Psoas muscle (tissue), 8 donors: ENCODE measurements around the gene OPN1LW. TPM values are rescaled to one million over a fixed set of nuclear protein-coding genes. Genes with fewer than 3 reads are reported as not detected.
"Not testable (repeated sequence)": the region's sequence is repeated elsewhere in the genome, so short reads cannot be mapped to it uniquely, and the experiment has no call there.

Source experiments
- ATAC-seq, 4 donors: fragments of 200-7000 bp; cut with Tn5 transposase; one replicate each; pipeline ENCODE4 v1.9.1; 2020; ENCODE audit warnings: moderate library complexity in 3 of 4, mild to moderate bottlenecking in 2 of 4
- DNase-seq, 2 donors: peaks; one replicate each; pipeline ENCODE4 v3.0.0-alpha.2; 2020
- H3K27ac ChIP-seq: fragments of 200-600 bp; one replicate; pipeline ENCODE4 v1.8.0; 2022
- H3K27me3 ChIP-seq, 3 donors: fragments of 200-600 bp in 1 of 3; one replicate each; pipeline versions ENCODE4 v1.6.1 to v1.8.0; 2013 to 2022; ENCODE audit warnings: low read length in 2 of 3, mild to moderate bottlenecking in 2 of 3, moderate library complexity in 1 of 3; ENCODE audit not compliant: insufficient read depth in 3 of 3
- H3K36me3 ChIP-seq, 2 donors: fragments of 200-600 bp in 1 of 2; one replicate each; pipeline versions ENCODE4 v1.6.1 to v1.8.0; 2013 to 2022; ENCODE audit warnings: low read depth in 1 of 2, mild to moderate bottlenecking in 1 of 2, moderate library complexity in 1 of 2; ENCODE audit not compliant: insufficient read depth in 1 of 2
- H3K4me1 ChIP-seq: fragments of 200-600 bp; one replicate; pipeline ENCODE4 v1.8.0; 2022
- H3K4me3 ChIP-seq: fragments of 200-600 bp; one replicate; pipeline ENCODE4 v1.8.0; 2022; ENCODE audit warnings: mild to moderate bottlenecking
- H3K9me3 ChIP-seq: fragments of 200-600 bp; one replicate; pipeline ENCODE4 v1.8.0; 2022
- WGBS, 3 donors: extraction: QIAGEN DNeasy Blood & Tissue Kit; methylation state at CpG; one replicate each; pipeline versions ENCODE4 v1.1.6 to v1.1.7; 2013; 5-methylcytosine and 5-hydroxymethylcytosine counted together
- intact Hi-C, 2 donors: fragments of 100-400 bp; cut with DNase I; formaldehyde crosslinking; loops; one replicate each; pipeline versions ENCODE4 v1.11.0 to v1.14.2; 2022
- polyA plus RNA-seq, 3 donors: library from polyadenylated mRNA; stranded (reverse); fragments of 200-250 nt; gene quantifications; one replicate each; pipeline ENCODE4 v1.2.3, GENCODE V29; 2013
- total RNA-seq, 4 donors: library from RNA; stranded (reverse); fragmentation: NEBNext Ultra II Directional in 2 of 4; extraction: Animal tissue kit (Norgen Biotek cat#: 25700) in 2 of 4; gene quantifications; one replicate each; pipeline versions ENCODE4 v1.2.1 to v1.2.4, GENCODE V29; 2021 to 2023
- donor health status: healthy with polysubstance abuse.
- donor health status: DM: no; HTN: no; CAD: no; lungs with moderate emphysema.
- donor health status: Bipolar disorder and iron deficiency.
- donor health status: healthy.
- donor health status: DM: yes; HTN: yes; CAD: no.
- donor health status: DM: no; HTN: no; CAD: no.
- donor health status: DM: no; HTN: no; CAD: no.
- donor health status: DM: yes; HTN: yes; CAD: no.

The OPN1LW gene
- total and polyA plus RNA-seq, 7 donors, result 0.13 TPM; not detected in 6

DNA sequence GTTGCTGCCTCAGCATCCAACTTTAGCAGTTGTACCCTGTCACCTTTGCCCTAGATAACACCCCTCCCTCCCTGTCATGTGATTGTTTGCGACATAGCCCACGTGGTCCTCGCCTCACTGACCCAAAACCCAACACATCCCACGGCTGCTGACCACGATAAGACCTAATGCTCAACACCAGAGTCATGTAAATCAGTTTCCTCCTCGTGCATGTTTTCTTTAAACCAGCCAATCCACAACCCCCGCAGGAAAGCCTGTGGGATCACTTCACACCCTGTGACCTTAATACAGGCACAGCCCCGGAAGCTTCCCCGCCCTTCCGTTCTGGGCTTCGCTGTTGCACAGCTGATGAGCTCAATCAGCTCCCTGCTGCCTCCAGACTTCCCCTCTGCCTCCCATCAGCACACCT lies 28.5 kb downstream of the OPN1LW start:
- peak; percentile 39 to 77 (median 64) for ATAC-seq
- WGBS, 3 donors, result no CpG with 5 or more reads among the region's 11 CpGs
- DNase-seq, H3K36me3 ChIP-seq, intact Hi-C loops, H3K27me3 ChIP-seq, H3K4me3 ChIP-seq, H3K4me1 ChIP-seq, H3K27ac ChIP-seq, H3K9me3 ChIP-seq: not testable (repeated sequence)

- ATAC-seq, H3K27ac ChIP-seq, H3K9me3 ChIP-seq, DNase-seq, H3K36me3 ChIP-seq, H3K27me3 ChIP-seq, H3K4me3 ChIP-seq, H3K4me1 ChIP-seq, intact Hi-C loops: not testable (repeated sequence)
- no CpG with 5 or more reads among the region's 10 CpGs for WGBS, 3 donors
These were observed 30.3 kb downstream of the OPN1LW start for GRCh38 chrX:154174356-154174755.

DNA sequence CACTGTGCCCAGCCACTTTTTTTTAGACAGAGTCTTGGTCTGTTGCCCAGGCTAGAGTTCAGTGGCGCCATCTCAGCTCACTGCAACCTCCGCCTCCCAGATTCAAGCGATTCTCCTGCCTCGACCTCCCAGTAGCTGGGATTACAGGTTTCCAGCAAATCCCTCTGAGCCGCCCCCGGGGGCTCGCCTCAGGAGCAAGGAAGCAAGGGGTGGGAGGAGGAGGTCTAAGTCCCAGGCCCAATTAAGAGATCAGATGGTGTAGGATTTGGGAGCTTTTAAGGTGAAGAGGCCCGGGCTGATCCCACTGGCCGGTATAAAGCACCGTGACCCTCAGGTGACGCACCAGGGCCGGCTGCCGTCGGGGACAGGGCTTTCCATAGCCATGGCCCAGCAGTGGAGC lies 38.3 kb downstream of the OPN1LW start, which contains the start of gene OPN1MW:
OPN1MW (plus strand) TSS at position 301 of the 400 bp plus-strand sequence; CDS start at position 383, 82 bp downstream.
- H3K4me3 ChIP-seq, intact Hi-C loops, ATAC-seq, H3K36me3 ChIP-seq, H3K9me3 ChIP-seq, DNase-seq, H3K4me1 ChIP-seq, H3K27ac ChIP-seq, H3K27me3 ChIP-seq: not testable (repeated sequence)
- WGBS, 3 donors, result no CpG with 5 or more reads among the region's 14 CpGs

GRCh38 chrX:154183794-154184193 lies 39.8 kb downstream of the OPN1LW start:
- H3K27ac ChIP-seq, H3K27me3 ChIP-seq, H3K36me3 ChIP-seq, ATAC-seq, H3K4me1 ChIP-seq, H3K9me3 ChIP-seq, H3K4me3 ChIP-seq, DNase-seq, intact Hi-C loops: not testable (repeated sequence)
- WGBS, 3 donors, result no CpG with 5 or more reads among the region's 8 CpGs

GRCh38 chrX:154192846-154193245 lies 48.8 kb downstream of the OPN1LW start:
- WGBS, 3 donors, result no CpG with 5 or more reads among the region's 8 CpGs
- intact Hi-C loops, H3K4me3 ChIP-seq, H3K27ac ChIP-seq, H3K9me3 ChIP-seq, DNase-seq, H3K36me3 ChIP-seq, H3K27me3 ChIP-seq, ATAC-seq, H3K4me1 ChIP-seq: not testable (repeated sequence)

- H3K9me3 ChIP-seq, H3K4me3 ChIP-seq, DNase-seq, intact Hi-C loops, H3K4me1 ChIP-seq, H3K27ac ChIP-seq, H3K27me3 ChIP-seq, H3K36me3 ChIP-seq: not testable (repeated sequence)
- no CpG with 5 or more reads among the region's 2 CpGs for WGBS, 3 donors
- ATAC-seq, result peak in 1 of 4 donors; percentile 57
These were observed 50.3 kb downstream of the OPN1LW start for GRCh38 chrX:154194316-154194715.

DNA sequence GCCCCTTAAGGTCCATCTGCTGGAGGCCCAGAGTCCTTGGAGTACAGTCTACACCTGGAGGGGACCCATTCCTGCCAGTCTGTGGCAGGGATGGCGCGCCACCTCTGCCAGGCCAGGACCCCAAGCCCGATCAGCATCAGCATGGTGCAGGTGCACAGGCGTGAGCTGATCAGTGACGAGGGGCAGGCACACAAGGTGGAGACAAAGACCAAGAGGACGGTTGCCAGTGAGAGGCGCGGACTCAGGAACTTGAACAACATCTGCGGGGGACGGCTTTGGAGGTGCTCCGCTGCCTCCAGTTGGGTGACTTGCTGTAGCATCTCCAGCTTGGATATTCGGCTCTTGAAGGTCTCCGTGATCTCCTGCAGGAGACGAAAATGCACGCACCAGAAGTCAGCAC lies 52.4 kb downstream of the OPN1LW start:
- DNase-seq, H3K36me3 ChIP-seq, H3K4me1 ChIP-seq, H3K4me3 ChIP-seq, H3K27me3 ChIP-seq, H3K27ac ChIP-seq, H3K9me3 ChIP-seq, intact Hi-C loops, ATAC-seq: not testable (repeated sequence)
- WGBS, 3 donors, result no CpG with 5 or more reads among the region's 15 CpGs

Other genes starting within 250 kb of the OPN1LW start
- gene AVPR2, start 239.6 kb upstream of the OPN1LW start, total RNA-seq, result 1 to 10 TPM; 1.3 to 4.8 (median 2.0) TPM
- gene AVPR2, start 239.6 kb upstream of the OPN1LW start, polyA plus RNA-seq, result 1 to 10 TPM; 1.4 to 3.2 (median 2.5) TPM
- gene ARHGAP4, start 218.0 kb upstream of the OPN1LW start, total RNA-seq, result 1 to 10 TPM; 5.1 to 8.0 (median 6.4) TPM
- gene ARHGAP4, start 218.0 kb upstream of the OPN1LW start, polyA plus RNA-seq, result 1 to 10 TPM; 5.8 to 7.6 (median 6.8) TPM
- 100 to 1,000 TPM; 105 to 166 (median 115) TPM for gene NAA10, start 209.2 kb upstream of the OPN1LW start, total RNA-seq
- 100 to 1,000 TPM; 168 to 203 (median 193) TPM for gene NAA10, start 209.2 kb upstream of the OPN1LW start, polyA plus RNA-seq
- 1 to 10 TPM; 2.9 to 4.4 (median 3.6) TPM for gene RENBP, start 199.6 kb upstream of the OPN1LW start, total RNA-seq
- 1 to 10 TPM in 2 of 3 donors, under 1 TPM in 1; 0.97 to 1.9 (median 1.4) TPM for gene RENBP, start 199.6 kb upstream of the OPN1LW start, polyA plus RNA-seq
- gene HCFC1, start 172.4 kb upstream of the OPN1LW start, total RNA-seq, result 10 to 100 TPM; 29.8 to 50.1 (median 40.0) TPM
- 10 to 100 TPM; 15.1 to 46.5 (median 25.8) TPM for gene HCFC1, start 172.4 kb upstream of the OPN1LW start, polyA plus RNA-seq
- gene TMEM187, start 171.5 kb upstream of the OPN1LW start, total RNA-seq, result 1 to 10 TPM; 3.2 to 7.8 (median 6.8) TPM
- 1 to 10 TPM; 2.2 to 6.7 (median 5.2) TPM for gene TMEM187, start 171.5 kb upstream of the OPN1LW start, polyA plus RNA-seq
- gene IRAK1, start 124.3 kb upstream of the OPN1LW start, total RNA-seq, result 100 to 1,000 TPM in 2 of 4 donors, 10 to 100 TPM in 2; 56.1 to 158 (median 101) TPM
- gene IRAK1, start 124.3 kb upstream of the OPN1LW start, polyA plus RNA-seq, result 100 to 1,000 TPM; 127 to 368 (median 202) TPM
- 10 to 100 TPM; 27.6 to 46.9 (median 33.9) TPM for gene MECP2, start 46.5 kb upstream of the OPN1LW start, total RNA-seq
- gene MECP2, start 46.5 kb upstream of the OPN1LW start, polyA plus RNA-seq, result 10 to 100 TPM; 33.5 to 54.4 (median 35.5) TPM
- not detected for gene OPN1MW, start 38.4 kb downstream of the OPN1LW start, total RNA-seq
- not detected for gene OPN1MW, start 38.4 kb downstream of the OPN1LW start, polyA plus RNA-seq
- not detected for gene OPN1MW2, start 75.5 kb downstream of the OPN1LW start, total RNA-seq
- not detected for gene OPN1MW2, start 75.5 kb downstream of the OPN1LW start, polyA plus RNA-seq
- not detected for gene OPN1MW3, start 113.3 kb downstream of the OPN1LW start, total RNA-seq
- not detected for gene OPN1MW3, start 113.3 kb downstream of the OPN1LW start, polyA plus RNA-seq
- not detected for gene TEX28, start 150.9 kb downstream of the OPN1LW start, total RNA-seq
- gene TEX28, start 150.9 kb downstream of the OPN1LW start, polyA plus RNA-seq, result not detected
- under 1 TPM in 3 of 4 donors, not detected in 1; 0.19 to 0.44 (median 0.26) TPM for gene TKTL1, start 151.6 kb downstream of the OPN1LW start, total RNA-seq
- under 1 TPM; 0.24 to 0.52 (median 0.30) TPM for gene TKTL1, start 151.6 kb downstream of the OPN1LW start, polyA plus RNA-seq
- 10 to 100 TPM; 66.9 to 92.5 (median 76.4) TPM for gene FLNA, start 230.4 kb downstream of the OPN1LW start, total RNA-seq
- 100 to 1,000 TPM in 1 of 3 donors, 10 to 100 TPM in 2; 45.7 to 106 (median 56.0) TPM for gene FLNA, start 230.4 kb downstream of the OPN1LW start, polyA plus RNA-seq
- gene EMD, start 235.1 kb downstream of the OPN1LW start, total RNA-seq, result 10 to 100 TPM; 61.1 to 78.2 (median 66.5) TPM
- 100 to 1,000 TPM in 1 of 3 donors, 10 to 100 TPM in 2; 91.6 to 101 (median 94.9) TPM for gene EMD, start 235.1 kb downstream of the OPN1LW start, polyA plus RNA-seq